ENCODE data around the gene IL21. TPM values are rescaled to one million over a fixed set of nuclear protein-coding genes. Genes with fewer than 3 reads are reported as not detected.

Gene IL21
- total RNA-seq, 1 experiment from 2014 or later, result not detected

DNA sequence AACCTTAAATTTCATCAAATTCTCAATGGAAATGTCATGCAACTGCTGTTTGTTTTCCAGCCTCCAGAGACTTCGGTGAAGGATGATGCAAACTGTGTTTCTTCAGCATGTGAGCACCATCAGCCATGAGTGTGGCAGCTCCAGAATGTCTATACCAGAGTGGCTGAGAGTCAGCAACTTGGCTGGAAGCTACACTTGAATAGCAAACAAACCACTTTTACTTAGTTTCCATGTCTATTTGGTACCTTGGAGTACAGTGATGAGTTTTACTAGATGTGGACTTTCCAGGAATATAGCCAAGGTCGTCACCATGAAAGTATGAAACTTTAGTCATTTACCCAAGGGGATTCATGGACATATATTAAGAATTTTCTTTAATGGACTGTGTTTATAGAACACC lies 4.3 kb upstream of the IL21 start:
- ChIA-PET CTCF (no interaction called here), POLR2A (no interaction called here)
- Mint-ChIP-seq H3K27me3 (ENCODE audit: low read depth) (no peaks in the 10 kb centered on the region), H3K4me3 (no peak overlapping the region), H3K4me1 (peaks cover under 1% of the 10 kb centered on the region), H3K9me3 (no peaks in the 10 kb centered on the region), H3K36me3 (no peaks in the 10 kb centered on the region), H3K27ac (no peak overlapping the region)
- no peak for TF ChIP-seq JAZF1 (CRISPR knock-in tag; IDR thresholded peaks at IDR 0.05)
- DNase-seq (ENCODE audit: low spot score) (no peak), ATAC-seq (no peak)

GRCh38 chr4:122624205-122624604 lies 3.3 kb upstream of the IL21 start:
- ATAC-seq, result no peak

More at GRCh38 chr4:122624205-122624604, 3.3 kb upstream of the IL21 start:
- Mint-ChIP-seq H3K4me1 (peaks cover 10% of the 10 kb centered on the region), H3K9me3 (no peaks in the 10 kb centered on the region), H3K36me3 (no peaks in the 10 kb centered on the region), H3K4me3 (no peak overlapping the region), H3K27ac (no peak overlapping the region), H3K27me3 (ENCODE audit: low read depth) (no peaks in the 10 kb centered on the region)
- ChIA-PET CTCF (no interaction called here), POLR2A (no interaction called here)
- no peak for DNase-seq (ENCODE audit: low spot score)
- TF ChIP-seq ZNF317 (CRISPR knock-in tag; IDR thresholded peaks at IDR 0.05; ENCODE audit: borderline replicate concordance, low read depth) (no peak), ZMAT4 (CRISPR knock-in tag; IDR thresholded peaks at IDR 0.05) (no peak), ESRRA (CRISPR knock-in tag; IDR thresholded peaks at IDR 0.05; ENCODE audit: borderline replicate concordance) (no peak), ZNF121 (CRISPR knock-in tag; IDR thresholded peaks at IDR 0.05) (no peak), NR3C1 (CRISPR knock-in tag; conservative IDR thresholded peaks at IDR 0.05; ENCODE audit: low read depth) (no peak), SMAD4 (CRISPR knock-in tag; IDR thresholded peaks at IDR 0.05) (no peak), MLX (CRISPR knock-in tag; IDR thresholded peaks at IDR 0.05) (no peak), ZNF423 (CRISPR knock-in tag; IDR thresholded peaks at IDR 0.05) (no peak), OVOL2 (CRISPR knock-in tag; IDR thresholded peaks at IDR 0.05; ENCODE audit: borderline replicate concordance) (no peak), FOXK1 (CRISPR knock-in tag; IDR thresholded peaks at IDR 0.05) (no peak), SP1 (CRISPR knock-in tag; conservative IDR thresholded peaks at IDR 0.05) (no peak)
- TF ChIP-seq, protein P1, sequence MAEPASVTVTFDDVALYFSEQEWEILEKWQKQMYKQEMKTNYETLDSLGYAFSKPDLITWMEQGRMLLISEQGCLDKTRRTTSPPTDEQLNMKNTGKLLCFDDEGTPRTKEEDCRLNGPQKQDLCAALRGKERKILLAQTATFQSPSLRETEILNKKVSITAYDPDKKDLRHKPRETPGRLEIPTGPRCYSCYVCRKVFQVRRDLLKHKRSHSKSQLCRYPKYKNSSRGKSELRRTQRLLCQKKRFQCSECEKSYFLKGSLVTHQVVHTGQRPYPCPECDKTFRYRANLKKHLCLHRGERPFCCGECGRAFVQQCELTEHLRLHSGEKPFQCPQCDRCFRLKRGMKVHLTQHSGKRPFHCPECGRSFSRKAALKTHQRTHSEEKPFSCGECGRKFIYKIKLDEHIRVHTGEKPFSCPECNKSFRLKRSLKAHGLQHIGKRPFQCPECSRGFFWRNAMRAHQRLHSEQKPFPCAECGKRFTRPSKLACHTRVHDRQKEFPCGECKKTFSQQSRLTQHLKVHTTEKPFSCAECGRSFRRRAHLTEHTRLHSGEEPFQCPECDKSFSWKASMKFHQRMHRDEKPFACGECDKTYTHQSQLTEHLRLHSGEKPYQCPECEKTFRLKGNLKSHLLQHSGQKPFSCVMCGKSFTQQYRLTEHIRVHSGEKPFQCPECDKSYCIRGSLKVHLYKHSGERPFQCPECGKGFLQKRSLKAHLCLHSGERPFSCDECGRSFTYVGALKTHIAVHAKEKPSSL (CRISPR knock-in tag; conservative IDR thresholded peaks at IDR 0.05), result no peak
- TF ChIP-seq, protein P2, sequence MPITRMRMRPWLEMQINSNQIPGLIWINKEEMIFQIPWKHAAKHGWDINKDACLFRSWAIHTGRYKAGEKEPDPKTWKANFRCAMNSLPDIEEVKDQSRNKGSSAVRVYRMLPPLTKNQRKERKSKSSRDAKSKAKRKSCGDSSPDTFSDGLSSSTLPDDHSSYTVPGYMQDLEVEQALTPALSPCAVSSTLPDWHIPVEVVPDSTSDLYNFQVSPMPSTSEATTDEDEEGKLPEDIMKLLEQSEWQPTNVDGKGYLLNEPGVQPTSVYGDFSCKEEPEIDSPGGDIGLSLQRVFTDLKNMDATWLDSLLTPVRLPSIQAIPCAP (CRISPR knock-in tag; IDR thresholded peaks at IDR 0.05), result no peak
- TF ChIP-seq, protein P3, sequence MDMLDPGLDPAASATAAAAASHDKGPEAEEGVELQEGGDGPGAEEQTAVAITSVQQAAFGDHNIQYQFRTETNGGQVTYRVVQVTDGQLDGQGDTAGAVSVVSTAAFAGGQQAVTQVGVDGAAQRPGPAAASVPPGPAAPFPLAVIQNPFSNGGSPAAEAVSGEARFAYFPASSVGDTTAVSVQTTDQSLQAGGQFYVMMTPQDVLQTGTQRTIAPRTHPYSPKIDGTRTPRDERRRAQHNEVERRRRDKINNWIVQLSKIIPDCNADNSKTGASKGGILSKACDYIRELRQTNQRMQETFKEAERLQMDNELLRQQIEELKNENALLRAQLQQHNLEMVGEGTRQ (CRISPR knock-in tag; IDR thresholded peaks at IDR 0.05), result no peak
- TF ChIP-seq, protein P4, sequence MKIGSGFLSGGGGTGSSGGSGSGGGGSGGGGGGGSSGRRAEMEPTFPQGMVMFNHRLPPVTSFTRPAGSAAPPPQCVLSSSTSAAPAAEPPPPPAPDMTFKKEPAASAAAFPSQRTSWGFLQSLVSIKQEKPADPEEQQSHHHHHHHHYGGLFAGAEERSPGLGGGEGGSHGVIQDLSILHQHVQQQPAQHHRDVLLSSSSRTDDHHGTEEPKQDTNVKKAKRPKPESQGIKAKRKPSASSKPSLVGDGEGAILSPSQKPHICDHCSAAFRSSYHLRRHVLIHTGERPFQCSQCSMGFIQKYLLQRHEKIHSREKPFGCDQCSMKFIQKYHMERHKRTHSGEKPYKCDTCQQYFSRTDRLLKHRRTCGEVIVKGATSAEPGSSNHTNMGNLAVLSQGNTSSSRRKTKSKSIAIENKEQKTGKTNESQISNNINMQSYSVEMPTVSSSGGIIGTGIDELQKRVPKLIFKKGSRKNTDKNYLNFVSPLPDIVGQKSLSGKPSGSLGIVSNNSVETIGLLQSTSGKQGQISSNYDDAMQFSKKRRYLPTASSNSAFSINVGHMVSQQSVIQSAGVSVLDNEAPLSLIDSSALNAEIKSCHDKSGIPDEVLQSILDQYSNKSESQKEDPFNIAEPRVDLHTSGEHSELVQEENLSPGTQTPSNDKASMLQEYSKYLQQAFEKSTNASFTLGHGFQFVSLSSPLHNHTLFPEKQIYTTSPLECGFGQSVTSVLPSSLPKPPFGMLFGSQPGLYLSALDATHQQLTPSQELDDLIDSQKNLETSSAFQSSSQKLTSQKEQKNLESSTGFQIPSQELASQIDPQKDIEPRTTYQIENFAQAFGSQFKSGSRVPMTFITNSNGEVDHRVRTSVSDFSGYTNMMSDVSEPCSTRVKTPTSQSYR (CRISPR knock-in tag; IDR thresholded peaks at IDR 0.05), result no peak
